Neutrophil (primary cell): ENCODE results near the gene KRT78.

Experiments
- H3K27ac ChIP-seq: fragments of 200-600 bp; sonication (generic); 2 replicates; pipeline ENCODE4 v1.5.1; 2016; ENCODE audit warnings: mild to moderate bottlenecking, moderate library complexity
- H3K27me3 ChIP-seq: fragments of 200-600 bp; sonication (generic); 2 replicates; pipeline ENCODE4 v1.6.0; 2016; ENCODE audit warnings: mild to moderate bottlenecking
- H3K36me3 ChIP-seq: fragments of 200-600 bp; sonication (generic); 2 replicates; pipeline ENCODE4 v1.5.1; 2017
- H3K4me1 ChIP-seq, 2 experiments: fragments of 200-600 bp in 1 of 2; sonication (generic) in 1 of 2; 1 replicate in 1 of 2; 2 replicates in 1 of 2; pipeline versions ENCODE4 v1.5.1 to v1.6.1; 2013 to 2016; ENCODE audit warnings: low read depth in 1 of 2, low read length in 1 of 2, mild to moderate bottlenecking in 1 of 2, moderate library complexity in 1 of 2; ENCODE audit not compliant: control insufficient read depth in 1 of 2, insufficient read depth in 1 of 2
- H3K4me3 ChIP-seq, 2 experiments: fragments of 200-600 bp in 1 of 2; sonication (generic) in 1 of 2; 1 replicate in 1 of 2; 2 replicates in 1 of 2; pipeline ENCODE4 v1.5.1; 2013 to 2016; ENCODE audit warnings: low read depth in 1 of 2, low read length in 1 of 2, mild to moderate bottlenecking in 1 of 2, moderate library complexity in 1 of 2
- H3K9me3 ChIP-seq: fragments of 200-600 bp; sonication (generic); 2 replicates; pipeline ENCODE4 v1.5.1; 2016
- CTCF ChIP-seq: fragments of 200-600 bp; sonication (generic); IDR thresholded peaks from 2 replicates; pipeline ENCODE4 v1.5.1; 2016; ENCODE audit warnings: antibody characterized with exemption

KRT78 gene

GRCh38 chr12:52789637-52790426 is 59.0 kb downstream of the KRT78 start:
- Histone ChIP-seq H3K27ac (no peak overlapping the region), H3K27me3 (peaks cover 61% of the 10 kb centered on the region), H3K4me1 (no peaks in the 10 kb centered on the region), H3K9me3 (no peaks in the 10 kb centered on the region), H3K36me3 (no peaks in the 10 kb centered on the region), H3K4me3 (no peak overlapping the region)
- TF ChIP-seq CTCF = no peak

GRCh38 chr12:52788876-52789636 is 59.7 kb downstream of the KRT78 start:
- no peaks in the 10 kb centered on the region for H3K9me3 ChIP-seq
- H3K4me1 ChIP-seq = no peaks in the 10 kb centered on the region
- no peaks in the 10 kb centered on the region for H3K36me3 ChIP-seq
- H3K4me3 ChIP-seq = no peak overlapping the region
- no peak for TF ChIP-seq CTCF
- peaks cover 66% of the 10 kb centered on the region for H3K27me3 ChIP-seq
- H3K27ac ChIP-seq = no peak overlapping the region

GRCh38 chr12:52788192-52788875 is 60.5 kb downstream of the KRT78 start:
- H3K4me3 ChIP-seq = no peak overlapping the region
- peaks cover 68% of the 10 kb centered on the region for H3K27me3 ChIP-seq
- no peak for TF ChIP-seq CTCF
- no peak overlapping the region for H3K27ac ChIP-seq
- H3K36me3 ChIP-seq = no peaks in the 10 kb centered on the region
- no peaks in the 10 kb centered on the region for H3K9me3 ChIP-seq
- H3K4me1 ChIP-seq = no peaks in the 10 kb centered on the region
